Measurements from ENCODE around the gene OGG1.

OGG1 gene

GRCh38 chr3:9749645-9750555 lies at the start of gene OGG1:
TSS of gene OGG1 (plus strand) at chr3:9749952. CDS start at chr3:9750287, 335 bp downstream.
- DNase-seq, result peak; percentile 90

GRCh38 chr3:9700536-9700935 lies 49.2 kb upstream of the OGG1 start:
- DNase-seq, result no peak

- DNase-seq, result no peak
Observed at GRCh38 chr3:9701006-9701405, 48.7 kb upstream of the OGG1 start.

- DNase-seq, result no peak
Observed at GRCh38 chr3:9701711-9702110, 48.0 kb upstream of the OGG1 start.

- DNase-seq, result no peak
Observed at GRCh38 chr3:9703240-9703639, 46.5 kb upstream of the OGG1 start.

- no peak for DNase-seq
Observed at GRCh38 chr3:9703736-9704346, 45.9 kb upstream of the OGG1 start, which contains the start of gene CPNE9. TSS of gene CPNE9 (plus strand) at chr3:9703833. CDS start at chr3:9703997, 164 bp downstream.

- no peak for DNase-seq
Observed at GRCh38 chr3:9704347-9705322, 45.1 kb upstream of the OGG1 start.

- no peak for DNase-seq
Observed at GRCh38 chr3:9710174-9710739, 39.5 kb upstream of the OGG1 start.

- DNase-seq, result no peak
Observed at GRCh38 chr3:9712415-9712814, 37.3 kb upstream of the OGG1 start.

GRCh38 chr3:9713142-9713541 lies 36.6 kb upstream of the OGG1 start:
- no peak for DNase-seq

- no peak for DNase-seq
Observed at GRCh38 chr3:9715136-9715535, 34.6 kb upstream of the OGG1 start.

GRCh38 chr3:9715764-9716437 lies 33.9 kb upstream of the OGG1 start:
- no peak for DNase-seq

GRCh38 chr3:9716801-9717555 lies 32.8 kb upstream of the OGG1 start:
- DNase-seq, result no peak

GRCh38 chr3:9717563-9717962 lies 32.2 kb upstream of the OGG1 start:
- no peak for DNase-seq

- no peak for DNase-seq
Observed at GRCh38 chr3:9718118-9718517, 31.6 kb upstream of the OGG1 start.

- DNase-seq, result no peak
Observed at GRCh38 chr3:9721015-9721699, 28.6 kb upstream of the OGG1 start.

GRCh38 chr3:9721700-9722060 lies 28.1 kb upstream of the OGG1 start:
- DNase-seq, result no peak

GRCh38 chr3:9725775-9726515 lies 23.8 kb upstream of the OGG1 start:
- no peak for DNase-seq

- peak; percentile 59 for DNase-seq
Observed at GRCh38 chr3:9727041-9727595, 22.6 kb upstream of the OGG1 start.

GRCh38 chr3:9727743-9728142 lies 22.0 kb upstream of the OGG1 start:
- no peak for DNase-seq
